ENCODE results near the gene C8B. TPM values are rescaled to one million over a fixed set of nuclear protein-coding genes. Genes with fewer than 3 reads are reported as not detected.

Gene C8B
- total RNA-seq, 4 donors from 2014 or later: not detected

GRCh38 chr1:56978819-56979218 is 13.0 kb upstream of the C8B start:
- no peak overlapping the region for H3K4me3 ChIP-seq
- ATAC-seq: no peak
- H3K4me1 ChIP-seq: no peaks in the 10 kb centered on the region
- H3K27me3 ChIP-seq: no peaks in the 10 kb centered on the region
- 91% methylated on average over 4 to 5 of the region's 5 CpGs for WGBS, 2 donors (ENCODE audit: low coverage in 1 of 2)
- no peaks in the 10 kb centered on the region for H3K36me3 ChIP-seq
- TF ChIP-seq POLR2A (IDR thresholded peaks at IDR 0.05) (no peak), CTCF (IDR thresholded peaks at IDR 0.05) (no peak), POLR2AphosphoS5 (IDR thresholded peaks at IDR 0.05) (no peak), EP300 (IDR thresholded peaks at IDR 0.05) (no peak)
- H3K9me3 ChIP-seq: no peaks in the 10 kb centered on the region
- no peak overlapping the region for H3K27ac ChIP-seq

- no peaks in the 10 kb centered on the region for H3K9me3 ChIP-seq
- TF ChIP-seq POLR2A (IDR thresholded peaks at IDR 0.05): no peak
- TF ChIP-seq EP300 (IDR thresholded peaks at IDR 0.05): no peak
- TF ChIP-seq CTCF (IDR thresholded peaks at IDR 0.05): no peak
- TF ChIP-seq POLR2AphosphoS5 (IDR thresholded peaks at IDR 0.05): no peak
- H3K27me3 ChIP-seq: no peaks in the 10 kb centered on the region
- H3K4me3 ChIP-seq: no peak overlapping the region
- ATAC-seq: no peak
- no peaks in the 10 kb centered on the region for H3K4me1 ChIP-seq
- H3K36me3 ChIP-seq: no peaks in the 10 kb centered on the region
- WGBS, 2 donors (ENCODE audit: low coverage in 1 of 2): 64 to 71% methylated on average over 3 to 4 of the region's 4 CpGs
- no peak overlapping the region for H3K27ac ChIP-seq
Observed at GRCh38 chr1:56977910-56978309, 12.1 kb upstream of the C8B start.

- no peaks in the 10 kb centered on the region for H3K27me3 ChIP-seq
- H3K4me1 ChIP-seq: no peaks in the 10 kb centered on the region
- H3K4me3 ChIP-seq: no peak overlapping the region
- 68 to 76% methylated on average over 4 of the region's 4 CpGs for WGBS, 2 donors (ENCODE audit: low coverage in 1 of 2)
- H3K36me3 ChIP-seq: no peaks in the 10 kb centered on the region
- H3K27ac ChIP-seq: no peak overlapping the region
- H3K9me3 ChIP-seq: no peaks in the 10 kb centered on the region
- TF ChIP-seq POLR2A (IDR thresholded peaks at IDR 0.05): no peak
- TF ChIP-seq EP300 (IDR thresholded peaks at IDR 0.05): no peak
- no peak for TF ChIP-seq POLR2AphosphoS5 (IDR thresholded peaks at IDR 0.05)
- no peak for TF ChIP-seq CTCF (IDR thresholded peaks at IDR 0.05)
- ATAC-seq: no peak
Observed at GRCh38 chr1:56975446-56975845, 9.6 kb upstream of the C8B start.

GRCh38 chr1:56973923-56974742 is 8.3 kb upstream of the C8B start:
- no peaks in the 10 kb centered on the region for H3K4me1 ChIP-seq
- H3K36me3 ChIP-seq: no peaks in the 10 kb centered on the region
- no peak overlapping the region for H3K27ac ChIP-seq
- H3K9me3 ChIP-seq: peaks cover 0 to 4% (median 0%) of the 10 kb centered on the region in 3 donors
- TF ChIP-seq EP300 (IDR thresholded peaks at IDR 0.05) (no peak), POLR2A (IDR thresholded peaks at IDR 0.05) (no peak), POLR2AphosphoS5 (IDR thresholded peaks at IDR 0.05) (no peak), CTCF (IDR thresholded peaks at IDR 0.05) (no peak)
- WGBS, 2 donors (ENCODE audit: low coverage in 1 of 2): 76 to 84% methylated on average over 3 to 4 of the region's 5 CpGs
- no peaks in the 10 kb centered on the region for H3K27me3 ChIP-seq
- H3K4me3 ChIP-seq: no peak overlapping the region
- no peak for ATAC-seq

- TF ChIP-seq CTCF (IDR thresholded peaks at IDR 0.05) (no peak), POLR2AphosphoS5 (IDR thresholded peaks at IDR 0.05) (no peak), POLR2A (IDR thresholded peaks at IDR 0.05) (no peak), EP300 (IDR thresholded peaks at IDR 0.05) (no peak)
- no peaks in the 10 kb centered on the region for H3K36me3 ChIP-seq
- H3K4me1 ChIP-seq: no peaks in the 10 kb centered on the region
- no peak overlapping the region for H3K4me3 ChIP-seq
- H3K27ac ChIP-seq: no peak overlapping the region
- H3K9me3 ChIP-seq: peaks cover 0 to 9% (median 0%) of the 10 kb centered on the region in 3 donors
- 74% methylated on average over 1 of the region's 1 CpG; no CpG with 5 or more reads in 1 of the 2 donors for WGBS, 2 donors (ENCODE audit: low coverage in 1 of 2)
- no peak for ATAC-seq
- peaks cover 3% of the 10 kb centered on the region for H3K27me3 ChIP-seq
Observed at GRCh38 chr1:56972976-56973375, 7.2 kb upstream of the C8B start.
